Stimulated activated CD4-positive, alpha-beta T cell treated with anti-CD3 and anti-CD28 coated beads, TNF-alpha, amount 100 ng/mL, for 24 hours (primary cell): ENCODE results near the gene NFS1.
"Not testable (repeated sequence)": the region's sequence is repeated elsewhere in the genome, so short reads cannot be mapped to it uniquely, and the experiment has no call there.

ENCODE experiments used
- DNase-seq, 3 experiments: peaks; one replicate each; pipeline ENCODE4 v3.0.0-alpha.2; 2020; ENCODE audit warnings: low read depth in 3 of 3

NFS1 gene

DNA sequence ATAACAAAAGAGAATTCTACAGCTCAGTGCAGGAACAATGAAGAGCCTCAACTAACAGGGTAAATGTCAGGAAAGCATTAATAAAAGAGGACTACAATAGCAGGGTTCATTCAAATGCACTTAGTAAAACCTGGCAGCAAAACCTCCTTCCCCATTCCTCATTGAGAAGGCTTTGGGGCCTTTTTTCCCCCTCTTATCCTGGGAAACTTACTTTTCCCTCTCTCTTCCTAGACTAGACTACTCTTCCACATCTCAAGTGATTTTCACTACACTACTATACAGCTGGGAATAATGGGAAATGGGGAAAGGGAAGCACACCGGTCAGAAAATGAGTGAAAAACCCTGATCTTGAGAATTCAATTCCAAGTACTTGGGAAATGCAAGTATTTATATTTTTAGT lies 10.1 kb upstream of the NFS1 start:
- no peak for DNase-seq

DNA sequence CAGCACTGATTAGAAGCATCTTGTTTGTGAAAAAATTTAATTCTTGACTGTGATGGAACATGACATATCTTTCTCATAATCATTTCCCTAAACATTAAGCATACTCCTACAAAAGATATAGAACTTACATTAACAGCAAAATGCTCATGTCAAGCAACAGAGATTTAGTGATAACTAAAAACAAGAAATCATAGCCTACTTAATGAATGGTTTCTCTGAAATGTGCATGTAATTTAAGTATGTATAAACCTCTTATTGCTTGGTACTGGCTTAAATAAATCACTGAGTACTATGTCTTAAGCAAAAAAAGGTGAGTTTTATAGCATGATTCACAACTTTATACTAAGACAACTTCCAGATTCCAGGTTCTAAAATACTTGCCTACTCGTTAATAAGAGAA lies 9.3 kb upstream of the NFS1 start:
- no peak for DNase-seq

DNA sequence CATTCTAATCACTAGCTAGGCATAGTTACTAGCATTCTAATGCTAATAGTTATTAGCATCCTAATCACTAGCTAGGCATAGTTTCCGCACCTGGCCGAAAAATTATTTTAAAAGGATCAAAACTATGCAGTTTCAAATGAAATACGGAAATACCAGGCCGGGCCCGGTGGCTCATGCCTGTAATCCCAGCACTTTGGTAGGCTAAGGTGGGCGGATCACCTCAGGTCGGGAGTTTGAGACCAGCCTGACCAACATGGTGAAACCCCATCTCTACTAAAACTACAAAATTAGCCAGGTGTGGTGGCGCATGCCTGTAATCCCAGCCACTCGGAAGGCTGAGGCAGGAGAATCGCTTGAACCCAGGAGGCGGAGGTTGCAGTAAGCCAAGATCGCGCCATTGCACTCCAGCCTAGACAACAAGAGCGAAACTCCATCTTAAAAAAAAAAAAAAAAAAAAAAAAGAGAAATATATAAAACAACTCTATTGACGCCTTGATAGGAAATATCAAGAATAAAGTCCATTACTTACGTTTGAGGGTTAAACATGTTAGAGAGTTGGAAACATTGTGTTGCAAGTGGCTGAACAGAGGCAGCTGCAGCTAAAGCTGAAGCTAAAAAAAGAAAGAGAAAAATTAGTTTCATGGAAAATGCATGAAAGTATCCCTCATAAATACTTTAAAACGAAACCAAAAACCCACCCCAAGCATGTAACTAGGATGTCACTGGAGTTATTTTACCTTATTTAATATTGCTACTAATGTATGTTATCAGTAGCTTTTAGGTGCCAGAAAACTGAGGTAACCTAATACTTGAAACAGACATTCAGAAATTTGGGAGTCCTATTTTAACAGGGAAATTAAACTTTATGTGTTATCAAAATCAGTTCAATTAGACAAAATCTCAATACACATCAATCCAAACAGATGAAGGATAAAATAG lies 7.7 kb upstream of the NFS1 start:
- not testable (repeated sequence) for DNase-seq

DNA sequence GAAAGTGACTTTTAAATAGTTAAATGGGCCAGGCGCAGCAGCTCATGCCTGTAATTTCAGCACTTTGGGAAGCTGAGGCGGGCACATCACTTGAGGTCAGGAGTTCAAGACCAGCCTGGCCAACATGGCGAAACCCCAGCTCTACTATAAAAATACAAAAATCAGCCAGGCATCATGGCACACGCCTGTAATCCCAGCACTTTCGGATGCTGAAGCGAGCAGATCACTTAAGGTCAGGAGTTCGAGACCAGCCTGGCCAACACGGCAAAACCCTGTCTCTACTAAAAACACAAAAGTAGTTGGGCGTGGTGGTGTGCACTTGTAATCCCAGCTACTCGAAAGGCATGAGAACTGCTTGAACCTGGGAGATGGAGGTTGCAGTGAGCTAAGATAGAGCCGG lies 6.7 kb upstream of the NFS1 start:
- not testable (repeated sequence) for DNase-seq

DNA sequence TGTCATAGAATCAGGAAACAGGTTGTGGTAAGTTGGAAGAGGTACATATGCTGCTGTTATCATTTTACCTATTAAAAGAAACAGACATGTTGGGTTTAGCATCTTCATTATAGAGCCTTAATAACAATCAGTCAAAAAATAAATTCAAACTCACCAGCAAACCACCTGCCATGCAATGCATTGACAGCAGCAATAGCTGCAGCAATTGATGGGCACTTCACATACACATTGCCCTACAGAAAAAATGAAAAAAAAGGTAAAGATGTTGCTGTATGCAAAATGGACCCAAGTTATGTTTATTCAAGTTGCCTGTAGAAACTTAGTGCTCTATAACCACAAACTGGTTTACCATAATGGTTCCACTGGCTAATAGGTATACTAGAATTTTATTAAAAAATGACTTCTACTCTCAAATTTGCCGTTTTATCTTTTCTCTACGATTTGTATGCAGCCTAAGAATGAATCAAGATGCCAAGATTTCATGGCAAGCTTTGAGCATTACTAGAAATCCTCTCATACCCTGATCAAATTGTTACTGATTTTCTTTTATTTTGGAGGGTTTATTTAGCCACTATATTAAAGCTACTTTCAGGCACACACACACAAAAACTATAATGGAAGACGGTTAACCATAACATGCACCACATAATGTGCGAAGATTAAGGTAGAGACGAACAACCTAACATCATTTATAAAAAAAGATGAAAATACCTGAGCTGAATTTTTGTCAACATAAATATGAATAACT lies 5.5 kb upstream of the NFS1 start:
- no peak for DNase-seq

DNA sequence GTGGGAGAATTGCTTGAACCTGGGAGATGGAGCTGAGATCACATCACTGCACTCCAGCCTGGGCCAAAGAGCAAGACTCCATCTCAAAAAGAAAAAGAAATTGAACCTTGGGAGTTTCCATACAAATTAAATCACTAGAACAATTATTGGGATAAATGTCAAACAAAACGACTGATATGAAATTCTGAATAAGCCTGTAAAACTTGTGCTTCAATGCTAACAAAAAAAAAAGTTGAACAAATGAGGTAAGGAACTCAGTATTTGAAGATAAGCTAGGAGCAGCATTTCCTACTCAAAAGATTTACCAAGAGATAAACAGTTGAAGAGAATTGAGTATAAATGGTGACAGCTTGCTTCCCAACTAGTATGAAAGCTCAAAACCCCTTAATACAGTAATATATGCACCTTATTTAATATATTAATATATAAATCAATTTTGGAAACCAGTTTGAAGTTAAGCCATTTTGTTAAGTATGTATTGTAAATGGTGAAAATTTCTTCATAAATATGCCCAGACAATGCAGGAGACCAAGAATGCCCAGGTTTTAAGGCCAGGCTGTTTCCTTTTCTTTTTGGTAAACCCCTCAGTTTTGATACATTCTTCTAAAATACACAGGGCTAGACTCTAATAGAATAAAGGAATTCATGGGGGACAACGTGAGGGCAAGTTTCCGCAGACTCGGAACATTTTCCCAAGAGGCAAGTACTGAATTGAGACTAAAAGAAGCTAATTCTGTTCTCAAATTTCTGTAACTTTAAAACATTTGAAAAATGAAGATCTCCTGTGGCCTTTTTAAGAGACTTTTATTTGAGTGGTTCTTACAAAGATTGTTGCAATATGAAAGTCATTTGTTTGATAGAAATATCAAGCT lies 3.9 kb upstream of the NFS1 start:
- no peak for DNase-seq

DNA sequence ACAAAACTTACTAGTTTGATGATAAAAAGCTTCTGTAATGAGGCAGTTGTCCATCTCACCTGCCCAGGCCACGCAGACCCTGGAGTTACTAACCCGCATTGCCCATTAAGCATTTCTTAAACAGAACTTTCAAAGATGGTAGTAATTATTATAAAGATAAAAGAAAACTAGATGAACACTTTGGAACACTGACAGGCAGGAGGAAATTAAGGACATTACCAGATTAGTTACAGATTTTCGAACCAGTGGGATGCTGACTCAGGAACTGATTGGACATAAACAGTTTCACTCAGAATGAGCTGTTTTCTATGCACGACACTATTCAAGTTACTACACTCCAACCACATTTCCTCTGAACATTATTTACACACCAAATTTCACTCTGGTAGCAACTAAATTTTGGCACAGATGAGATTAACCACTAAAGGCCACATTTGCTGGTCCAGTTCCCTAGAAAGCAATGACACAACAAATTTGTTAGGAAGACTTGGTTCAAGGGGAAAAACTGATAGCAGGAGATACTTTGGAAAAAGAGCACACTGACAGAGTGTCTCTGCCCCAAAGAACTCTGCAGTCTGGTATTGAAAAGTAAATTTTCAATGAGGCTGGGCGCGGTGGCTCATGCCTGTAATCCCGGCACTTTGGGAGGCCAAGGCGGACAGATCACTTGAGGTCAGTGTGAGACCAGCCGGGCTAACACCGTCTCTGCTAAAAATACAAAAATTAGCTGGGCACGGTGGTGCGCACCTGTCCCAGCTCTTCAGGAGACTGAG lies 3.1 kb upstream of the NFS1 start:
- DNase-seq: no peak

DNA sequence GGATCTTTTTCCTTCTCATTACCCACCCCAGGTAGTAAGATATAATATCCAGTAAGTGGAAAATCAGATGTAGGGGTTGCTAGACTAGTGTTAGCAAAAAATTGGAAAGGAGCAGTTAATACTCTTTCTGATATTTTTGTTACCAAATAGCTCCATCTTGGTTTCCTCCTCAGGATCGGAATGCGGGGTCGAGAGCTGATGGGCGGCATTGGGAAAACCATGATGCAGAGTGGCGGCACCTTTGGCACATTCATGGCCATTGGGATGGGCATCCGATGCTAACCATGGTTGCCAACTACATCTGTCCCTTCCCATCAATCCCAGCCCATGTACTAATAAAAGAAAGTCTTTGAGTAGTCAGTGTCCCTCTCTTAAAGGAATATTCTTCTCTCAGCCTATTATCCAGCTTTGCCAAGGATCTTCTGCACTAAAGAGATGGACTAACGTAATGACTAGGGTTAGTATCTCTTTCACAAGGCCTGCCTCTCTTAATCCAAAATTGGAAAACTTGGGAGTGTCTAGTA lies 1.5 kb upstream of the NFS1 start:
- no peak for DNase-seq

DNA sequence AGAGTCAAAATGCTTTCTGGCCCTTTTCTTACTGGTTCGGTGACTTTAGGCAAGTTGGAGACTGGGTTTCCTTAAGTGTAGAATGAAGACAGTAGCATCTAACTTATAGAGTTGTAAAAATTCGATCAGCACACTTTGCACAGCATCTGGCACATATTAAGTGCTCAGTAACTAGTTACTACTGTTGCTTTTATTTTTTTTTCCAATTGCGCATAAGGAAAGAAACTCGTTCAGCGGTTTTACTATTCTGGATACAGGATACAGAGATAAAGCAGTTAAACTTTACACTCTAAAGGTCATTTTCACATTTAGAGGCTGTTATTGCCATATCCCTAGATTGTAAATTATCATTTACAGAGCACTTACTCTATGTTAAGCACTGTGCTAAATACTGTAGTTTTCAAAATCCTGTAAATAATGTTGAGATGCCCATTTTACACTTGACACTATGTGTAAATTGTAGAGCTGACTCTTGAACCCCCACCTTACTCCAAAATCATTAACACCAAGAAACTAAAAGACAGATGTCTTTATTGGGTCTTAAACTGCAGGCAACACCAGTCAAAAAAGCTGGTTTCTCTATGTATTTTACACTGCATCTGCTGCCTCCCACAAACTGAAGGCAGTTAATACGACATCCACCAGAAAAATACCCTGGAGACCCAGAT lies 939 bp upstream of the NFS1 start:
- no peak for DNase-seq

DNA sequence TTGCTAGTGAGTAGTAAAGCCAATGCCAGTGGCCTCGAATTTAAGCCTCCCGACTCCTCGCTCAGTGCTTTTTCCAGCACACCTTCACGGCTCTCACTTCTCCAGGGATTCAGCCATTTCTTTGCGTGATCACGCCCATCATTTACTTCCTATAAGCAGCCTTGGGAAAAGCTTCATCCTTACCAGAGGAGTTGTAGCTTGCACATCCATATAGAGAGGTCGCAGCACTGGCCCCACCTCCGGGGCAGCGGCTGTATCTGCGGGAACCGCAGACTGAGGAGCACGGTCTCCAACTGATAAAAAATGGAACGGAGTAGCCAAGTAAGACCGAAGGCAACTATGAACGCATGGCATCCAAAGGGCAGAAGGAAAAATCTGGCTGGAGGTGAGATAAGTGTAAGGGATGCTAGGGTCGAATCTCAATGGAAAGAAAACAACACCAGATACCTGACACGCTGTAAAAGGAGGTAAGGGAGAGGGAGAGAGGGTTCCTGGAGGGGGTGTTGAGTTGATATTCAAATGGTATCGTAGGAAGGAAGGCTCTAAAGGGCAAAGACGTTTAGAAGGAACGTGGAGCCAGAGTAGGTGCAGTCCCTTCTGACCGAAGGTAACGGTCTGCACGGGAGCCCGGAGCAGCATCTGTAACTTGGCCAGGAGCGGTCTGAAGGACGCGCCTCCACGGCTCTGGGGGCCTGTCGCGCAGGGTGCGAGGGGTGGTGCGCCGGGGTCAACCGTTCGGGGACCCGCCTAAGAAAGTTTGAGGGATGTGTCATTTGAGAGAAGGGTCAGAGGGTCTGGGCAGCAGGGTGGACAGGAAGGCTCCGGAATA lies 640 bp downstream of the NFS1 start:
- DNase-seq: no peak

DNA sequence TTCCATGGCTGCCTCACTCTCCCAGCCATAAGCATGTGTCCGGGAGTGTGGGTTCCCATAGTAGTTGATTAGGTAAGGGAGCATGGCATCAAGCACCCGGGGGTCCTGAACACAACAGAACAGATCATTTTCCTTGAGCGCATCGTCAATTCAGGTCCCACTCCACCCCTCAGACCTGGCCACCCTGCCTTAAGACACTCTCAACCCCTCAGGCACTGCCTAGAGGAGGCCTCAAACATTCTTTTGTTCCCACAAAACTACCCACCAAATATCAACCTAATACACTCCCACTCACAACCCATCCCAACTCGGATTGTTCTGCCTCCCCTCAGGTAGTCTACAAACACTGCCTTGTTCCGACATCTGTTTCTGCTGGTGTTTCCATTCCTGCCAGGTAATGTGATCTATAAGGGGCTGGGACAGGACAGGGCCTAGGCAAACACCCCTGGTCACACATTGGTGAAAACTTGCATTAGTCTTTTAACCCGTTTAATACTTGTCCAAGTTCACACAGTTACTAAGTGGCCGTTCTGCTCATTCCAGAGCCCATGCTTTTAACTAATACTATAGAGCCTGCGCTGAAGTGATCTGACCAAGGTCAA lies 1.4 kb downstream of the NFS1 start:
- DNase-seq: no peak

DNA sequence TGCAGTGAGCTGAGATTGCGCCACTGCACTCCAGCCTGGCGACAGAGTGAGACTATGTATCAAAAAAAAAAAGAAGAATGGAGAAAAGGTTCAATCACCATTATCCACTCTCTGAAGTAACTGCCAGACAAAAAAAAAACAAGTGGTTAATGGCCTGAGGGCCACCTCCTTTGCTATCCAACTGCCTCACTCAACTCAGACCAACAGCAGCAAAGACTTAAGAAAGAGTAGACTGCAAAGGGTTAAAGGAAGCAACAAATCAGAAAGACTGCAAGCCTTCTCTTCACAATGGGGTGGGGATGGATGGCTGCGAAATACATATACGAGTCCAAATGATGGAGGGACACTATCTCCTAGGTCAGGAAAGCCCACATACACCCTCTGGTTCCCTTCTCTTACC lies 3.2 kb downstream of the NFS1 start:
- no peak for DNase-seq

DNA sequence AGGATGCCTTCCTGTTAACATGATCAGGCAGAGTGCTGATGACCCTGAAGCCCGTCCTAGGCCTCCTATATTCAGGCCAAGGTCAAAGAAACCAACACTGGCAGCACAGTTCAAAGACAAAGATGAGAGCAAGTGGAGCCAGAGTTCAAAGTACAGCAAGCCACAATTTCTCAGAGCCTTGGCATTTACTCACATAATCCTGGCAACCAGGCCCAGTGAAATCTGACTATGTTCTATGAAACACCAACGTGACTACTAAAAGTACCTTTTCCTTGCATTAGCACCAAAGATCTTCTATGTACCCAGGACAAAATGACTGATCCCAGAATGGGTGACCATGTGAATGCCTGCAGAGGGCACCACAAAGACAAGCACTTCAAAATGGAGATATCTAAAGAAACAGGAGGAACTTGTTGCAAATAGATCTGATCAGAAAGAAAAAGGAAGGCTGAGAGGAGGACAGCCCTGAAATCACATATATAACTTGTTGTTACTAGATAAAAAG lies 3.9 kb downstream of the NFS1 start:
- no peak for DNase-seq

DNA sequence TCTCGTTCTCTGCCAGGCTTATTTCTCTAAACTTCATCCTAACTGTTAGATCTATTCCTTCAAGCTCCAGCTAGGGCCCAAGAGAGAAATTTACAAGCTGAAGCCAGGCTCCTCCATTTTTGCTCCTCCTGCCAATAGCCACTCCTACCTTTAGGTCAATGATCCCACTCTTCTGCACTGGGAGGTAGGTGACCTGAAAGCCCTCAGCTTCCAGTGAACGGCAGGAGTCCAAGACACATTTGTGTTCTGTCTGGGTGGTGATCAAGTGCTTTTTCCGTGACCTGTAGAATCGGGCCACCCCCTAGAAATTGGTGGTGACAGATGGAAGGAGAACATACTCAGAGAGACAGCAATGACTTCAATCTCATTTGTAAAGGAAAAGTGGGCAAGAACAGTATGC lies 8.9 kb downstream of the NFS1 start:
- DNase-seq: no peak

DNA sequence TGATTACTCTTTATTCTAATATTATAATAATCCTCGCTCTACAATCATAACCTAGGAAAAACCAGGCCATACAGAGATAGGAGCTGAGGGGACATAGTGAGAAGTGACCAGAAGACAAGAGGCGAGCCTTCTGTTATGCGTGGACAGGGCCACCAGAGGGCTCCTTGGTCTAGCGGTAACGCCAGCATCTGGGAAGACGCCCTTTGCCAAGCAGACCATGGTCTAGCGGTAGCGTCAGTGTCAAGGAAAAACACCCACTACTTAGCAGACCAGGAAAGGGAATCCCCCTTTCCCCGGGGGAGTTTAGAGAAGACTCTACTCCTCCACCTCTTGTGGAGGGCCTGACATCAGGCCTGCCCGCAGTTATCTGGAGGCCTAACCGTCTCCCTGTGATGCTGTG lies 12.3 kb downstream of the NFS1 start:
- not testable (repeated sequence) for DNase-seq

DNA sequence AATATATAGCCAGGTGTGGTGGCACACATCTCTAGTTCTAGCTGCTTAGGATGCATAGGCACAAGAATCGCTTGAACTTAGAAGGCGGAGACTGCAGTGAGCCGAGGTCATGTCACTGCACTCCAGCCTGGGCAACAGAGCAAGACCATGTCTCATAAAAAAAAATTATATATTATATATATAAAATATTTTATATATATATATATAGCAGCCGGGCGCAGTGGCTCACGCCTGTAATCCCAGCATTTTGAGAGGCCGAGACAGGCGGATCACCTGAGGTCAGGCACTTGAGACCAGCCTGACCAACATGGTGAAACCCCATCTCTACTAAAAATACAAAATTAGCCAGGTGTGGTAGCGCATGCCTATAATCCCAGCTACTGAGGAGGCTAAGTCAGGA lies 13.8 kb downstream of the NFS1 start:
- DNase-seq: not testable (repeated sequence)

DNA sequence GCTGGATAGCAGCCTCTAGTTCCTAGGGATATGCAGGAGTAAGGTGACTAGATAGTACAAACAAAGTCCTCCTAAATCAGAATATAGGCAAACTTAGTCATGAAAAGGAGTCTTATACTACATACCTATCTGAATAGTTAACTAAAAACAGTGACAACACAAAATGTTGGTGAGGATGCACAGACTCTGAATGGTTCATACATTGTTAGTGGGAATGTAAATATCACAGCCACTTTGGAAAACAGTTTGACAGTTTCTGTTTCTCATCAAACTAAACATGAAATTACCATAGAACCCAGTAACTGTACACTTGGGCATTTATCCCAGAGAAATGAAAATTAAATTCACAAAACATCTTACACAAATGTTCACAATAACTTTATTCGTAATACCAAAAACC lies 17.2 kb downstream of the NFS1 start:
- DNase-seq: no peak

DNA sequence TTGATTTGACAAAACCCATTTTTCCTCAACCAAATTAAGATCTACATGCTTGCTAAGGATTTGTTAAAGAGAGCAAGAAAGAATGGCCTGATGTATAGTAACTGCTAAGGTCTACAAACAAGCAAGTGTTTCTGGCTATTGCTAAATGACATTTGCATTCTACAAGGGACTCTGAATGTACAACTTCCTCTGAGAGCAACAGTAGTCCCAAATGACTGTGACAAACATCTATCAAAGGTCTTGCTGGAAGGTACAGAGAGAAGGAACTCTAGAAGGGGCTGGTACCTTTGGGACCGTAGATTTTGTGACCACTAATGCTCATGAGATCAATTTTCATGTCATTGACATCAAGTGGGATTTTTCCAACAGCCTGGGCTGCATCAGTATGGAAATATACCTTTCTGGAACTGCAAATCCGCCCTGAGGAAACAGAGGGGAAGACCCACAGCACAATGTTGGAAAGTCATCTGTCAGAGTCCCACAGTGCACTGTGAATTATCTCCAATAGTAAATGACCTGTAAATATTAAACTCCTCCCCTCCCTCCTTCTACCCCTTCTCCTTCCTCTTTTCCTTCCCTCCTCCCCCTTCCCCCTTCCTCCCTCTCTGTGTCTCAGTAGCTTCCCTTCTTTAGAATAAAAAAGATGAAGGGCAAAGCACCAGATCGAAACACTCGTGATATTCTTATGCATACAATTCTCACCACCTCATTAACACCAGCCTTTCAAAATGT lies 18.5 kb downstream of the NFS1 start:
- no peak for DNase-seq
